ENCODE measurements around the gene PTGDR2. TPM values are rescaled to one million over a fixed set of nuclear protein-coding genes. Genes with fewer than 3 reads are reported as not detected.
A peak's percentile ranks its signal among the peaks of the same experiment; 100 is the strongest.

PTGDR2 gene
- total RNA-seq, 2 experiments from 2014 or later = 3.3 to 3.4 TPM

- no peak overlapping the region for H3K4me3 Mint-ChIP-seq
- ATAC-seq = no peak
- ChIA-PET POLR2A (no interaction called here), CTCF (interaction anchor here (1.5 to 1.6 kb wide), 2 partner anchors 18 to 73 kb away, joined by 3 read pairs; no protein-coding TSS in a partner anchor)
- H3K27me3 Mint-ChIP-seq (ENCODE audit: low read depth) = peaks cover 13% of the 10 kb centered on the region
- DNase-seq = no peak
- H3K27ac Mint-ChIP-seq = no peak overlapping the region
- peaks cover 6% of the 10 kb centered on the region for H3K36me3 Mint-ChIP-seq (ENCODE audit: low read depth)
- peaks cover 7% of the 10 kb centered on the region for H3K4me1 Mint-ChIP-seq (ENCODE audit: low read depth)
- peaks cover 15% of the 10 kb centered on the region for H3K9me3 Mint-ChIP-seq (ENCODE audit: insufficient read depth)
These were observed 41.6 kb downstream of the PTGDR2 start for GRCh38 chr11:60814112-60814511.

DNA sequence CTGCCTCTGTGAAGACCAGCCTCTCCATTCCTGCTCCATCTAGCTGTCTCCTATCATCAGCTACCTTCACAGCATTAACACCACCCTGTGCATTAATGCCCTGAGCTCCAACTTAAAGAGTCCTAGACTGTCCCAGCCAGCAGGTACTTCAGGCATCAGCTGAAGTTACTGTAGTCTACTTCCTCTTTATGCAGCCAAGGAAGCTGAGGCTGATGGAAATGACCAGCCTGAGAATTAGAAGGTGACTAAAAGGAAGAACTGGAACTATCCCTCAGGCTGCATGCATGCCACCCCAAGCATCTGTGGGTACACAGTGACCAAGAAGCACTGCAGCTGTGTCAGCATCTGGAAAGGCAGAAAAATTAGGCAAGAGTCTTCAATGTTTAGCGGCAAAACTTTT, 42.4 kb downstream of the PTGDR2 start:
- peaks cover 15% of the 10 kb centered on the region for H3K9me3 Mint-ChIP-seq (ENCODE audit: insufficient read depth)

GRCh38 chr11:60810569-60810968, 45.2 kb downstream of the PTGDR2 start:
- no peak for DNase-seq
- no peaks in the 10 kb centered on the region for H3K36me3 Mint-ChIP-seq (ENCODE audit: low read depth)
- no peaks in the 10 kb centered on the region for H3K9me3 Mint-ChIP-seq (ENCODE audit: insufficient read depth)
- H3K4me1 Mint-ChIP-seq (ENCODE audit: low read depth) = peaks cover 11% of the 10 kb centered on the region
- ChIA-PET CTCF (no interaction called here), POLR2A (no interaction called here)
- no peak for ATAC-seq
- peak overlapping the region; percentile 61 for H3K27ac Mint-ChIP-seq
- no peak overlapping the region for H3K4me3 Mint-ChIP-seq
- peaks cover 13% of the 10 kb centered on the region for H3K27me3 Mint-ChIP-seq (ENCODE audit: low read depth)

More for the DNA sequence above, 42.4 kb downstream of the PTGDR2 start:
- ATAC-seq = no peak
- Mint-ChIP-seq H3K4me1 (ENCODE audit: low read depth) (peaks cover 7% of the 10 kb centered on the region), H3K36me3 (ENCODE audit: low read depth) (peaks cover 6% of the 10 kb centered on the region), H3K4me3 (no peak overlapping the region), H3K27ac (no peak overlapping the region), H3K27me3 (ENCODE audit: low read depth) (peaks cover 13% of the 10 kb centered on the region)
- DNase-seq = no peak
- ChIA-PET CTCF (interaction anchor here (1.5 to 1.6 kb wide), 2 partner anchors 19 to 74 kb away, joined by 3 read pairs; no protein-coding TSS in a partner anchor), POLR2A (no interaction called here)

DNA sequence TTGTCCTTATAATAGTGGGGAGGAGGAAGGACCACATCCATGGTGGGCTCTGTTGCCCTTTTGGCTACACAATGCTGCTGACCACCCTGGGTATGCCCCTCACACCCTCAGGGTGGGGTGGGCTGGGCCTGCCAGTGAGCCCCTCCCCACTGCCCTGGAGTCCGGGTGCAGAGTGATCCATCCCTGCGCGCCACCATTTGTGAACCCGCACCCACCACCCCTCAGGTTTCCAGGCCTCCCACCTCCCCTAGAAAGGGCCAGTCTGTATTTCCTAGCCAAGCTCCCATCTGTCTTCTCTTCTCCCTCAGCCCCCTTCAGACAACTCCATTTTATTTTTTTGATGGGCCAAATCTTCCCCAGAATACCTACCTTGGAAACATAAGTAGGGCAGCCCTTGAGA, 45.6 kb downstream of the PTGDR2 start:
- CTCF ChIA-PET = no interaction called here
- no peaks in the 10 kb centered on the region for H3K36me3 Mint-ChIP-seq (ENCODE audit: low read depth)
- H3K9me3 Mint-ChIP-seq (ENCODE audit: insufficient read depth) = no peaks in the 10 kb centered on the region
- H3K27me3 Mint-ChIP-seq (ENCODE audit: low read depth) = peaks cover 13% of the 10 kb centered on the region
- H3K27ac Mint-ChIP-seq = no peak overlapping the region
- DNase-seq = no peak
- H3K4me1 Mint-ChIP-seq (ENCODE audit: low read depth) = peaks cover 11% of the 10 kb centered on the region
- no peak for ATAC-seq
- POLR2A ChIA-PET = no interaction called here
- no peak overlapping the region for H3K4me3 Mint-ChIP-seq

GRCh38 chr11:60809691-60810090, 46.1 kb downstream of the PTGDR2 start:
- H3K27me3 Mint-ChIP-seq (ENCODE audit: low read depth) = peaks cover 13% of the 10 kb centered on the region

DNA sequence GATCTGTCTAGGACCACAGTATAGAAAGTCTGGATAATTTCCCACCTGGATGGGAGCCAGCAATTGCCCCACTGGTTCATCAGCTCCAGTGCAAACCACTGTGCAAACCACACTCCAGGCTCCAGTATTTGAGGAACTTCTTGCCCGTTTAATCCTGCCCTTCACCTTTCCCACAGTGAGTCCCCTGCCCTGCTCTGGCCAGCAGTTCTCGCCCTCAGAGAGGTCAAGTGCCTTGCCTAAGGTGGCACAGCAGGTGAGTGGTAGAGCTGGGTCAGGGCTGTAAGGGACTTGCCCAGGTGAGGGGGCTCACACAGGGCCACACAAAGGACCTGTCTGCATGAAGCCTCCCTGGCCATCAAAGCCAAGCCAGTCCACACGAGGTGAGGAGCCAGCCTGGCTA, 46.5 kb downstream of the PTGDR2 start:
- Mint-ChIP-seq H3K9me3 (ENCODE audit: insufficient read depth) (no peaks in the 10 kb centered on the region), H3K36me3 (ENCODE audit: low read depth) (no peaks in the 10 kb centered on the region), H3K4me3 (no peak overlapping the region), H3K27ac (no peak overlapping the region), H3K27me3 (ENCODE audit: low read depth) (peaks cover 13% of the 10 kb centered on the region), H3K4me1 (ENCODE audit: low read depth) (peaks cover 11% of the 10 kb centered on the region)
- DNase-seq (no peak), ATAC-seq (no peak)
- ChIA-PET CTCF (no interaction called here), POLR2A (no interaction called here)

More at GRCh38 chr11:60809691-60810090, 46.1 kb downstream of the PTGDR2 start:
- ATAC-seq (no peak), DNase-seq (no peak)
- ChIA-PET POLR2A (no interaction called here), CTCF (no interaction called here)
- H3K27ac Mint-ChIP-seq = no peak overlapping the region
- no peak overlapping the region for H3K4me3 Mint-ChIP-seq
- H3K4me1 Mint-ChIP-seq (ENCODE audit: low read depth) = peaks cover 11% of the 10 kb centered on the region
- no peaks in the 10 kb centered on the region for H3K9me3 Mint-ChIP-seq (ENCODE audit: insufficient read depth)
- no peaks in the 10 kb centered on the region for H3K36me3 Mint-ChIP-seq (ENCODE audit: low read depth)

GRCh38 chr11:60803273-60803936, 52.3 kb downstream of the PTGDR2 start:
- ChIA-PET POLR2A (no interaction called here), CTCF (interaction anchor here (1.0 to 1.7 kb wide), 2 partner anchors 25 to 28 kb away, joined by 3 read pairs; no protein-coding TSS in a partner anchor)
- DNase-seq (no peak), ATAC-seq (no peak)
- Mint-ChIP-seq H3K4me1 (ENCODE audit: low read depth) (peaks cover 3% of the 10 kb centered on the region), H3K27me3 (ENCODE audit: low read depth) (peaks cover 7% of the 10 kb centered on the region), H3K9me3 (ENCODE audit: insufficient read depth) (no peaks in the 10 kb centered on the region), H3K36me3 (ENCODE audit: low read depth) (no peaks in the 10 kb centered on the region), H3K4me3 (no peak overlapping the region), H3K27ac (no peak overlapping the region)

- POLR2A ChIA-PET = no interaction called here
These were observed 54.6 kb downstream of the PTGDR2 start for GRCh38 chr11:60801194-60801593.

More at GRCh38 chr11:60801194-60801593, 54.6 kb downstream of the PTGDR2 start:
- Mint-ChIP-seq H3K9me3 (ENCODE audit: insufficient read depth) (no peaks in the 10 kb centered on the region), H3K4me1 (ENCODE audit: low read depth) (peaks cover 3% of the 10 kb centered on the region), H3K27ac (no peak overlapping the region), H3K36me3 (ENCODE audit: low read depth) (no peaks in the 10 kb centered on the region), H3K27me3 (ENCODE audit: low read depth) (peaks cover 7% of the 10 kb centered on the region), H3K4me3 (no peak overlapping the region)
- DNase-seq (no peak), ATAC-seq (no peak)
- CTCF ChIA-PET = no interaction called here

Other genes starting within 250 kb of the PTGDR2 start
- gene MS4A8, start 156.3 kb downstream of the PTGDR2 start, total RNA-seq = not detected
- not detected for gene MS4A18, start 131.2 kb downstream of the PTGDR2 start, total RNA-seq
- gene MS4A15, start 99.1 kb downstream of the PTGDR2 start, total RNA-seq = not detected
- not detected for gene MS4A10, start 70.6 kb downstream of the PTGDR2 start, total RNA-seq
- gene CCDC86, start 13.8 kb downstream of the PTGDR2 start, total RNA-seq = 10 to 100 TPM; 34.2 to 36.0 TPM
- under 1 TPM in 1 of 2 experiments, not detected in 1; 0.34 TPM for gene ZP1, start 11.6 kb upstream of the PTGDR2 start, total RNA-seq
- gene PRPF19, start 50.6 kb upstream of the PTGDR2 start, total RNA-seq = 100 to 1,000 TPM; 161 TPM
- 100 to 1,000 TPM; 136 to 139 TPM for gene TMEM109, start 58.2 kb upstream of the PTGDR2 start, total RNA-seq
- gene TMEM132A, start 68.5 kb upstream of the PTGDR2 start, total RNA-seq = under 1 TPM; 0.37 to 0.47 TPM
- 1 to 10 TPM; 2.0 to 2.2 TPM for gene SLC15A3, start 96.2 kb upstream of the PTGDR2 start, total RNA-seq
- gene CD6, start 115.7 kb upstream of the PTGDR2 start, total RNA-seq = 100 to 1,000 TPM; 214 to 222 TPM
- gene CD5, start 246.5 kb upstream of the PTGDR2 start, total RNA-seq = 100 to 1,000 TPM; 252 to 274 TPM

Data from activated CD8-positive, alpha-beta T cell treated with anti-CD3 and anti-CD28 coated beads, Interleukin-2, amount 10 ng/mL, durations not matched to agents 7 days and 5 days (primary cell).